ENCODE data around the gene LDLRAD3.
"Not testable (repeated sequence)": the region's sequence is repeated elsewhere in the genome, so short reads cannot be mapped to it uniquely, and the experiment has no call there.

LDLRAD3 gene, protein sequence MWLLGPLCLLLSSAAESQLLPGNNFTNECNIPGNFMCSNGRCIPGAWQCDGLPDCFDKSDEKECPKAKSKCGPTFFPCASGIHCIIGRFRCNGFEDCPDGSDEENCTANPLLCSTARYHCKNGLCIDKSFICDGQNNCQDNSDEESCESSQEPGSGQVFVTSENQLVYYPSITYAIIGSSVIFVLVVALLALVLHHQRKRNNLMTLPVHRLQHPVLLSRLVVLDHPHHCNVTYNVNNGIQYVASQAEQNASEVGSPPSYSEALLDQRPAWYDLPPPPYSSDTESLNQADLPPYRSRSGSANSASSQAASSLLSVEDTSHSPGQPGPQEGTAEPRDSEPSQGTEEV

DNA sequence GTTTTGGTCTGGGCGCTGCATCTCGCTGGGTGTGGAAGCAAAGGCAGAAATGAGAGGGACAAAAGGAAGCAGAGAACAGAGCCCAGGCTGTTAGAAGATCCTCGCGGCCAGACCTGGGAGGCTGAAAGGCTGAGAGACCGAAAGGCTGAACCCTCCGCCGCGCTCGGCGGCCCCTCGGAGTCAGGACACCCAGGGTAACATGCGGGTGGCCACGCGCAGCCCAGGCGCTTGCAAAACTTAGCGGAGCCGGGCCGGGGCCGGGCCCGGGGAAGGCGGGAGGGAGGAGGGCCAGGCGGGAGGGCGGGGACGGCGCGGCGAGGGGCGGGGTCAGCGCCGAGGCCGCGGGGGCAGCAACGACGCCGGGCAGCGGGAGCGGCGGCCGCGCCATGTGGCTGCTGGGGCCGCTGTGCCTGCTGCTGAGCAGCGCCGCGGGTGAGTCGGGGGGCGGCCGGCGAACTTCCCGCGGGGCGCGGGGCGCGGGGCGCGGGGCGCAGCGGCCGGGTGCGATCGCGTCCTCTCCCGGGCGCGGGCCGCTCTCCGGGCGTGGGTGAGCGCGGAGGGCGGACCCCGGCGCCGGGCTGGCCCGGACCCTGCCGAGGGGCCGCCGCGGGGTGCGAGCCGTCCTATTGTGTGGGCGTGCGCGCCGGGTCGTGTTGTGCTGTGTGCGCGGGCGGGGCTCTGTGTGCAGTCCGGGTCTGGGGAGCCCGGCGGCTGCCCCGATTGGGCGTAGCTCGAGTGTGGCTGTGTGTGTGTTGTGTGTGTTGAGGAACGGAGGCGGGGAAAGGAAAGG lies at the start of gene LDLRAD3:
Gene LDLRAD3, plus strand, starts transcription at position 350 of the 790 bp plus-strand sequence. Its CDS starts 37 bp downstream, at position 387.
- DNase-seq, result peak; percentile 43

DNA sequence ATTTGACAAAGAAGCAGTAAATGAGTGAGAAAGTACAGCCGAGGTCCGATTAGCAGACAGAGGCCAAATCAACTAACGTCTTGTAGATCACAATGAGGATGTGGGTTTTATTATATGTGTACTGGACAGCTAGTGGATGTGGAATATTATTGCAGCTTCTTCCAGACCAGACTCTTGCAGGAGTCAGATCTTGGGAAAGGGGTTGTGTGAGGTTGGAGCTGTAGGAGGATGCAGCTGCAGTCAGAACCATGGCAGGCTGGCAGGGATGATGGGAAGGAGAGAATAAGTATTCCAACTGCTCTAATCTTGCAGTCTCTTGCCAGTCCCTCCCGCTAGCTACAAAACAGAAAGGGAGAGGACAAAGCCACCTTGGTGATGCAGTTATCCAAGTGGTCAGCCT lies 46.8 kb upstream of the LDLRAD3 start:
- no peak for DNase-seq

DNA sequence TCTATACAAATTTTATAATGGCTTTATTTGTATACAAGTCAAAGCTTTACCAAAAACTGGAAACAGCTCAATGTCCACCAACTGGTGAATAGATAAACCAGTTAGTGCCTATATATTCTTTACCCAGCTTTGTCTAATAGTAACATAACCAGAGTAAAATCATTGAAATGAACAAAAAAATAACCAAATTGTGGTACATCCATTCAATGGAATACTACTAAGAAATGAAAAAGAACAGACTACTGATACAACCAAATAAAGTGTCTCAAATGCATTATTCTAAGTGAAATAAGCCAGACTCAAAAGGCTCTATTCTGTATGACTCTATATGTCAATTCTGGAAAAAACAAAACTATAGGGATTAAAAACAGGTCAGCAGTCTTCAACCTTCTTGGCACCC lies 40.9 kb upstream of the LDLRAD3 start:
- no peak for DNase-seq

DNA sequence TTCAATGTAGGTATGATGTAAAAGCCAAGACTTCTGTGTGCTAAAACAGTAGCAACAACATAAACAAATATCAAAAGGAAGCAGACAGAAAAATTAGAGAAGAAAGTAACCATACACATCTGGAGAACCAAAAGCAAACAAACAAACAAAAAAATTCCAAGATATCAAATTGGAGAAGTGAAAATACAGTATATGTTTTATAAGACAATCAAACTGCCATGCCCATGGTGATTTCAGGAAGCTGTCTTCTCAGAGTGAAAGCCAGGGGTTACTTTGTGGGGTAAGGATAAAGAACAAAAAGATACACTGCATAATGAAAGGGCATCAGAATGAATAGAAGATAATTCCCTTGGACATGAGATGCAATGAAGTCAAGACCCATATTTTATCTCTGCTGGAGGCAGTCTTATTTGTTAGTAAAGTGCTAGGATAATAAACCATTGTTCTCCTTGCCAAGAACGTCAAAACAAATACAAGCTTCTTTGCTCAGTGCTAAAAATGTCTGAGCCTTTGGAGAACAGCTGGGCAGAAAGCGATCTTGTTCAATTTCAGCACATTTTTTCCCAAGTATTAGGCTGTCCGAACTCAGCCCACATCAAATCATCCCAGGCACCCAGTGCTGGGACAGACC lies 38.1 kb upstream of the LDLRAD3 start:
- DNase-seq, result peak; percentile 57

DNA sequence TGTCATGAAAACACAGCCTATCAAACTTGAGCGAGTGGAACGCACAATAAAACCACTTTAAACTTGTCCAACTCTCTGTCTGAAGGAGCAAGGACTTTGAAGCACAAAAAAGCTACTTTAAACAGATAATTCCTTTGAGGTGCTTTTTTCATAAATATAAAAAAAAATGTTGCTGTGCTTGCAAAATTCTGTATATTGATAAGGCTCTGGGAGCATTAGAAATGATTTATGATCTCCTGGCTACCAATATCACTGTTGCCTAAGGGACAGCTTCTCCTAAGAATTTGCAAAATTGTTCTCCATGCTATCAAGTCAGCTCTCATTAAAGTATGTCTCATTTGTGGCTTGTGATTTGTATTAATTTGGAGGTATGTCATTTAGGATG lies 37.6 kb upstream of the LDLRAD3 start:
- DNase-seq, result no peak

DNA sequence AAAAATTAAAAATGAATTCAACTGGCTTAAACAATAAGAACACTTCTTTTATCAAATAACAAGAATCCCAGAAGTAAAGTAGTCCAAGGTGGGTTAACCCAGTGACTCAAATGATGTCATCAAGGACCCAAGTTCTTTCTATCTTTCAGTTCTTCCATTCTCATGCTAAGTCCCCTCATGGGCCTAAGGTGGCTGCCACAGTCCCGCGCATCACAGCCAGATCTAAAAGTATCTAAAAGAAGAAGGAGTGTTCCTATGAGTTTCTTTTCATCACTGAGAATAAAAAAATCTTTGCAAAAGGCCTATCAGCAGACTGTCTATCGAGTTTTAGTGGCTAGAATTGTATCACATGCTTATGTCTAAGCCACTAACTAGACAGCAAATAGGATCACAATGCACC lies 37.2 kb upstream of the LDLRAD3 start:
- DNase-seq, result no peak

DNA sequence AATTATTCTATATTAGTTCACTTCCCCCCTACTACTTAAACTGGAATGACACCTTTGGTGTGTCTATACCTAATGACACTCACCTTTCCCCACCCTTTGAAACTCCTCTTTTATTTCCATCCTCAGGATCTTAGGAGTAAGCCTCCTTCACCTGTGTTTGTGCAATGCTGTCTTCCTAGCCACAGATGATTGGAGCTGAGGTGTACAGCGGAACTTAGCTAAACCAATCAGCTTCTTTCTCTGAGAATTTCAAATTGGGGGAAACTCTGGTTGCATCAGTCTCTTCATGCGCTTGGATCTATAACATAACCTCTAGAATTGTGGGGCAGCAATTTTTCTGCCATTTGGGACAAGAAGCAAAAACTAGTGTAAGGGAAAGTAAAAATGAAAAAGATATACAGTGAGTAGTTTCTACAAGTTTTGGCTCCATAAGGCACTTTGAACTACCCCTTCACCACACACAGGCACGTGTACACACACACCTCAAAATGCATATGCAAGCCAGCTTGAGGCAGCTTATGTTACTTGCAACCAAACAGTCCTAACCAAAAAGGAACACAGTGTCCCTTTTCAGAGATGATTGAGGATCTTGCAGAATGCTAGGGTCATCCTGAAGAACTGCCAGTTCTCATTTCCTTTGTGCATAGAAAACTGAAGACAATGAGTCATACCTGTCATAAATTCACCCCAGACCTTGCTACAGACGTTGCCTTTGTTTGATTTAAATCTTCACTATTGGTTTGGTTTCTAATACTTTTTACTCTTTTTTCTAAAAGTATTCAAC lies 36.0 kb upstream of the LDLRAD3 start:
- DNase-seq, result peak; percentile 83

DNA sequence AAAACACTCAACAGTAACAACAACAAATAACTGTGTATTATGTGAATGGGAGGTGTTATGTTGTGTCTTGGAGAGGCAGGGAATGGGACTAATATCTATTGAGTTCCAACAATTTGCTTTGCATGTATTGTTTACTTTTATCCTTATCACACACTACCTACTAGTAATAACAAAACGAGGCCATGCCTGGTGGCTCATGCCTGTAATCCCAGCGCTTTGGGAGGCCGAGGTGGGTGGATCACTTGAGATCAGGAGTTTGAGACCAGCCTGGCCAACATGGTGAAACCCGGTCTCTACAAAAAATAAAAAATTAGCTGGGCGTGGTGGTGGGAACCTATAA lies 35.5 kb upstream of the LDLRAD3 start:
- DNase-seq, result not testable (repeated sequence)

DNA sequence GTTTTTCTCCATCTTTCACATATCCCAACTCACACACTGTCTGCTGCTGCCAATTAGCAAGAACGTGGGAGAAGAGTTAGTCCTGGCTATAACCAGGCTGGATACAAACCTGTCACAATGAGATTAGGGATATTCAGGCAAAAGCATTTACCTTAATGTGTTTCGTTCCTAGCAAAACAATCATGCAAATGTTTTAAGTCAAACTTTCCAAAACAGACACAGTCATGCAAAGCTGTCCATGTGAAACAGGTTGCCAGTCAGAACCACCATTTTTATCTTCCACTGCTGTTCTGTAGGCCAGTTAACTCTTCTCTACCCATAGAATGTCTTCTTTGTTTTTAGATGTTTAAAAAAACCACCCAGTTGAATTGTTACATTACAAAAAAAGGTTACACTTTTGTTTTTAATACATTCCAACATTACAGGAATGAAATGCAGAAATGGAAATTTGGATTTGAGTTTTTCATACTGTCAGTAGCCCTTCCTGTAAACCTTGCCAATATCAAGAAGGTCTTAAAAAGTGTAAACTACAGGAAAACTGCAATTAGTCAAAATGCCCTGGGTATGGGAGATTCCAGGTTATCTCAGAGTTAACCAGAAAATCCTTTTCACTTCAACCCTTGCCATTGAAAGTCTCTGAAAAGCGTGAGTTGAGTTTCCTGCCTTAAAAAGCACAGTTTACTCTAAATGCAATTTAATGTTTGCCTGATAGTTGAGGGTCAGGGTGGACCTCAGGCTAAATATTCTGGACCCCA lies 34.2 kb upstream of the LDLRAD3 start:
- no peak for DNase-seq

DNA sequence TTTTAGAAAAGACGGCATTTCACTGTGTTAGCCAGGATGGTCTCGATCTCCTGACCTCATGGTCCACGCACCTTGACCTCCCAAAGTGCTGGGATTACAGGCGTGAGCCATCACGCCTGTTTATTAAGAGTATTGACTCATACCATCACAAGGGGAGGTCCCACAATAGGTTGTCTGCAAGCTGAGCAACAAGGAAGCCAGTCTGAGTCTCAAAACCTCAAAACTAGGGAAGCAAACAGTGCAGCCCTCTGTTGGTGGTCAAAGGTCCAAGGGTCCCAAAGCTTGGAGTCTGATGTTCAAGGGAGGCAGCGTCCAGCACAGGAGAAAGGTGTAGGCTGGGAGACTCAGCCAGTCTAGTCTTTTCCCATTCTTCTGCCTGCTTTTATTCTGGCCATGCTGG lies 32.8 kb upstream of the LDLRAD3 start:
- no peak for DNase-seq

DNA sequence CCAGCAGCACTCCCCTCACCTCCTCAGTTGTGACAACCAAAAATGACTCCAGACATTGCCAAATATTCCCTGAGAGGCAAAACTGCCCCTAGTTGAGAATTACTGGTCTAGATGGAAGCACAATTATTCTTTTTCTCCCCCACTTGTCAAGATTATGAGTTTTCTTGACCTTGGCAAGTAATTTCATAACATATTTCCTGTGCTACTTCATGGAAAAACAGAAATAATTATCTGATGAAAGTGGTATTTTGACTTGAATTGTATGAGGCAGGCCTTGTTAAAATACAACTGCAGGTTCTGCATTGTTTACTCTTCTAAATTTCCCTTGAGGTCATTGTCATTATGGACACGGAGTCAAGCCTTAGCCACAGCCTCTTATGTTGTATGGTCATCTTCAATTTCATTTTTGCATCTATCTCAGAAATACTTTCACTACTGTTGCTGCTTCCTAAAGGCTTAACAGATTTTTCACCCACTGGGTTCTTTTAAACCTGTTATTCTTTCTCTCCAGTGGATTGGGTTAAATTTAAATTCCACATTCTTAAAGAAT lies 32.2 kb upstream of the LDLRAD3 start:
- no peak for DNase-seq

DNA sequence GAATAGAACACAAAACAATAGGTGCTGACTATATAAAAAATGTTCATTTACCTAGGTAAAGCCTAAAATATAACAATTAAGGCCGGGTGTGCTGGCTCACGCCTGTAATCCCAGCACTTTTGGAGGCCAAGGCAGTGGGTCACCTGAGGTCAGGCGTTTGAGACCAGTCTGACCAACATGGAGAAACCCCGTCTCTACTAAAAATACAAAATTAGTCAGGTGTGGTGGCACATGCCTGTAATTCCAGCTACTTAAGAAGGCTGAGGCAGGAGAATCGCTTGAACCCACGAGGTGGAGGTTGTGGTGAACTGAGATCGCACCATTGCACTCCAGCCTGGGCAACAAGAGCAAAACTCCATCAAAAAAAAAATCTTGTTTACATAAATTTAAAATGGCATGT lies 31.4 kb upstream of the LDLRAD3 start:
- DNase-seq, result not testable (repeated sequence)

DNA sequence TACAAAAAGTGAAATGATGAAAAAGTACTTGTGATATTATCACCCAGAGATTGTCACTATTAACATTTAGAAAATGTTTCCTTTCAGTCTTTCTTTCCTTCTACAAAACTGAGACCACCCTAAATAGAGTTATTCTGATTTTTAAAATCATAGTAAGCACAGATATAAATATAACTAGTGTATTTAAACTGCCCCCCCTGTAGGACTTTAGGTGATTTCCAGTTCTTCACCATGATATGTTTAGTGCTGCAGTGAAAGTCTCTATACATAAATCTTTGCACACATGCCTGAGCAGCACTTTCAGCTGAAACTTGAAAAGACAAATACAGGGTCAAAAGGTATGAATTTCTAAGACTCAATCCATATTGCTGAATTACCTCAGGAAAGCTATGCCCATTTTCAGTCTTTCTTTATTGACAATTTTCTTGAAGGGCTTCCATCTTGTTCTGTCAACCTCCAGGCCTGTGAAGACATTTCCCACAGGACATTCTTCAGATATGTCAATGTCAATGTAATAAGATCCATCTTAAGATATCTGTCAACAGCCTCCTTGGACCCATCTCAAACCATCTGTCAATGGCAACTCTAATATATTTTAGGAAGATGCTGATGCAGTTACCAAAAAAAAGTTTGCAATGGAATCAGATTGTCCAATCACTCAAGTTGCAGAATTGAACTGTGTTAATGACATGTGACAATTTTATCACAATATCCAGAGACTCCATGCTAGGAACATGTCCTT lies 30.8 kb upstream of the LDLRAD3 start:
- no peak for DNase-seq

DNA sequence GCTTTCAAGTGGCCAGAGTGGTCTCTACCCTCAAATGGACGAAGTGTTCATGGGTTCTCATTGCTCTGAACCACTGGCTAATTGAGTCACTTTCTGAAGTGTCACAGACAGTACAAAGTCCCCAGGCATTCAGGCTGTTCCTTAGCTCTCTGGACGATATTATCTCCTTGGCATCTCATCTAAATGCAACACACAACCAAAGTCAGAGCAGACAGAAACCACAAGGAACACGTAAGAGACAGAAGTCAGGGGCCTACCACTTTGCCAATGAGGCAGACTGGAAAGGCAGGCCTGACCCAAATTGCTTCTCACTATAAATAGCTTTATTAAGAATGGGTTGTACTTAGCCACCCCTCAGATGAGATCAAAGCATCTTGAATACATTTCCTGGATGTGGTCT lies 29.0 kb upstream of the LDLRAD3 start:
- no peak for DNase-seq

DNA sequence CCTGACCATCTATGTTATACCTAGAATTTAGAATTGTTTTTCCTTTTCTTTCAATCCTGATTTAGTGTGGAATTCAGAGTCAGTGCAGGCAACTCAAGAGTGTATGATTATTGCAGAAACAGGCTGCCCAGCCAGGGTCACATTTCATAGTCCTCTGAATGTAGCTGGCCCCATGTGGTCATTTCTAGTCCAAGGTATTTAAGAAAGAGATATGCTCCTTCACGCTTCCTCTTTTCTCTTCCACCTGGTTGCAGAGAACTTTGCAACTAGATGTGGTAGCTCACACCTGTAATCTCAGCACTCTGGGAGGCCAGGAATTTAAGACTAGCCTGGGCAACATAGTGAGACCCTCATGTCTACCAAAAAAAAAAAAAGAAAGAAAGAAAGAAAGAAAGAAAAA lies 27.6 kb upstream of the LDLRAD3 start:
- no peak for DNase-seq

DNA sequence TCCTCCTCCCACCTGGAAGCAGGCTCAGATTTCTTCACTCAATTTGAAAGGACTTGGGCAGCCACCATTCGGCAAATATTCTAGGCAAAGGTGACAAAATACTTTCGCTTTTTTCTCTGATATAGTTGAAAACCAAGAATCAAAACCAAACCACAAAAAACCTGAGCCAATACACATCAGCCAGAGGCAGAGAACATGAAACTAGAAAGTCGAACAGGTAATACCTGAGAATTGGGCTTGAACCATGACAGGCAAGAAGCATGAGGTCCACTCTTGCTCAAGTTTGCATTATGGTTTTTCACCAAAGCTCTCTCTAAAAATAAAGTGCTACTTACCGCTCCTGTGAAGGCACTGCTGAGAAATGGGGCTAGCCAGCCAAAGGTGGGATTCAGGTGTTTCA lies 26.2 kb upstream of the LDLRAD3 start:
- DNase-seq, result no peak

DNA sequence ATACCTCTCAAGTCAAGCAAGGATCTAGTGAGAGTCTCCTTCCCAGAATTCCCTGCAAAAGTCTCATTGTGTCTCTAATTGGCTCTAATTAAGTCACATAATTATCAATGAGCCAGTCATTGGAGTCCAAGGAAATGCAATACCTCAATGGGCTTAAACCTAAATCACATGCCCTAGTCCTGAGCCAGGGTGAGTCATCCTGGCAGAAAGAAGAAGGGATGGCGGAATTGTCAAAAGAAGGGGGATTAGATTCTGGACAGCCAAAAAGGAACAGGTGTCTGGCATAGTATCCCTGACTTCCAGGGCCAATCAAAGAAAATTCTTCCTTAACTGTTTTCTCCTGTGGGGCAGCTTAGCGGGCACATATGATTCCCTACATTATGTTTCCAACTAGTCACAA lies 25.1 kb upstream of the LDLRAD3 start:
- no peak for DNase-seq

DNA sequence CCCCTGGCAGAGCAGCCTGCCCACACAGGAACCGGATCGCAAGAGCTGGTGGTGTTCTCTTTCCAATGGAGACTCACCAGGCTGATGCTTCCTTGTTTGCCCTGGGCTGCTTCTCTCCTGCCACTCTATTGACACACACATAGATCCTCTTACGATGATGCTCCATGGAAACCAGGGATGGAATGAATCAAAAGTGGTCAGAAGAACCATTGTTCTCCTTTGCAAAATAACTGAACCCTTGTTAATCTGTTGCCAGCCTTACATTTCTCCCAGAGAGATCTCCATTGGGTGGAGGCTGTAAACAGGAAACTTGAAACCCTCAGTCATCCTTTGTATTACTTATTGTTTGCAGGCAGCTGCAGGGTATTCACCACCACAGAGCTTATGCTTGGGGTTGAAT lies 24.6 kb upstream of the LDLRAD3 start:
- DNase-seq, result peak; percentile 59

DNA sequence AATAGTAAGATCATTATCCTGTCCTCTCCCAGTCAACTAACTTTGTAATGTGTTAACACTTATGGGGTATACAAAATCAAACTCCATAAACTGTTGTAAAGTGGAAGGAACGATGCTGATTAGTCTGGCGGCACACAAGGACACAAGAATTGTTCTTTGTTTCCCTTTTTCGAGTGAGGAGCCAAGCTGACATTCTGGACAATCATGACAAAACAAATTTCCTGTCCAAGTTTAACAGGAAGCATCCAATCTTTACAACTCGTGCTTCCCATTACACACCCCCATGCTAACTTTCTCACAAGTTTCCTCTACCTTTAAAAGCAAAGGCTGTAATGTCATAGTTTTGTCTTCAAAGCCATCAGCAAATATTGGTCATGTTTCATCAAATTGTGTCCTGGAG lies 20.4 kb upstream of the LDLRAD3 start:
- no peak for DNase-seq

DNA sequence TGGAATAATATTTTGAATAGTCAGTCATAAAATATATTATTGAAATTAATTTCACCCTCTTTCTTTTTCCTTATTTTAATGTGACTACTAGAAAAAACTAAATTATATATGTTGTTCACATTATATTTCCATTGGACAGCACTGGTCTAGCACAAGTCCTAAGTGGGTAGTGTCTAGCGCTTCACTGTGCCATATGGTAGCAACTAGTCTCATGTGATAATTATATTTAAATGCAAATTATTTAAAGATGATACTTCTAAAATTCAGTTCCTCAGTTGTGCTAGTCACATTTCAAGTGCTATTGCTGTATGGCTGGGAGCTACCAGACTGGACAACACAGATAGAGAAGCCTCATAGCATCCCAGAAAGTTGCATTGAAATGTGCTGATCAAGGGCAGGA lies 19.1 kb upstream of the LDLRAD3 start:
- no peak for DNase-seq

DNA sequence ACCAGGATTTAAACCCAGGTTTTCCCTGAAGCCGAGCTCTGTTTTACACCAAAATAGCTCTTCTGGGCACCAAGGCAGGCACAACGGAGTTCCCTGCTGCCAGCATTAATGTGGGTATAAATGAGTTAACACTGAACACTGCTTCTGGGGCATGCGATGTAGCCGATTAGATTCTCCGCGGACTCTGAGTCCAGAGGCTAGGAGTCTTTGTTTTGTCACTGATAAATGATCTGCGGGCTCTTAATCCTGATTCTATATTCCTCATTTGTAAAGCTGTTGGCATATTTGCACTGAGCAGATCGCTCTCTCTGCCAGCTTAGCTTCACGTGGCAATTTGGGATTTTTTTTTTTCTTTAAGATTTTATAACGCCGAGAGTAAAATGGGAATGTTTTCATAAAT lies 16.8 kb upstream of the LDLRAD3 start:
- DNase-seq, result no peak

DNA sequence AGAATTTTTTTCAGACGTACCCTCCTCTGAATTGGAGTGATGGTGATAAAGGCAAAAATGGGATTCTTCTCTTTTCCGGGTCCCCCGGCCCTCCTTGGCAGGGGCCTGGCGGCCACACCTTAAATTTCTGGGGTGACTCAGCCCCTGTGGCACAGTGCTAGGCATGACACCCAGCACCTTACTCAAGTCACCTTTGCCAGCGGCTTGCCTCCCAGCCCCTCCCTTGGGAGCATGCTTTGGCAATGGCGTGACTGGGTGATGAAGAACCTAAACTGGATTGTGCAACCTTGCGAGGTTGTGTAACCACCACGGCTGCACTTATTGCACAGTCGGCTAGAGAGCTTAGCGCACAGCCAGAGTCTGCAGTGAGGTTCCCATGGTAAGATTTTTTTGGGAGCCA lies 16.2 kb upstream of the LDLRAD3 start:
- peak; percentile 79 for DNase-seq

All from MV-4-11 (cell line).